Natural killer cell treated with Interleukin-12 subunit alpha and Interleukin-12 subunit beta and Interleukin-15 and Interleukin-18, amount 100 ng/mL, for 72 hours (primary cell): Measurements from ENCODE around the gene AGER. TPM values are rescaled to one million over a fixed set of nuclear protein-coding genes. Genes with fewer than 3 reads are reported as not detected.
A peak's percentile ranks its signal among the peaks of the same experiment; 100 is the strongest.

Experiments
- ATAC-seq, 2 donors: fragments of 150-1000 bp; cut with Tn5 transposase in 1 of 2; sonication (Bioruptor Pico), chemical (Tn5 transposase) in 1 of 2; 2 replicates each; pipeline ENCODE4 v1.10.0; 2021
- DNase-seq: peaks from one replicate; pipeline ENCODE4 v3.0.0; 2022; ENCODE audit warnings: low spot score
- H3K27ac Mint-ChIP-seq, 2 donors: 1 replicate in 1 of 2; 2 replicates in 1 of 2; pipeline ENCODE4 v1.8.0; 2022; ENCODE audit warnings: mixed read lengths in 2 of 2, mild to moderate bottlenecking in 1 of 2, moderate library complexity in 1 of 2
- H3K27me3 Mint-ChIP-seq, 2 donors: 1 replicate in 1 of 2; 2 replicates in 1 of 2; pipeline ENCODE4 v1.8.0; 2022; ENCODE audit warnings: mixed read lengths in 2 of 2
- H3K36me3 Mint-ChIP-seq: one replicate; pipeline ENCODE4 v1.8.0; 2022; ENCODE audit warnings: mixed read lengths
- H3K4me1 Mint-ChIP-seq, 2 donors: 1 replicate in 1 of 2; 2 replicates in 1 of 2; pipeline ENCODE4 v1.8.0; 2022; ENCODE audit warnings: low read depth in 2 of 2, mixed read lengths in 2 of 2, mild to moderate bottlenecking in 1 of 2
- H3K4me3 Mint-ChIP-seq: one replicate; pipeline ENCODE4 v1.8.0; 2022; ENCODE audit warnings: mixed read lengths
- H3K9me3 Mint-ChIP-seq: 2 replicates; pipeline ENCODE4 v1.8.0; 2022; ENCODE audit warnings: mixed read lengths
- total RNA-seq, 2 donors: library from RNA; stranded (reverse); gene quantifications; one replicate each; pipeline ENCODE4 v1.2.3, GENCODE V29; 2022

The AGER gene
- total RNA-seq, 2 donors from 2014 or later: 15.0 to 29.7 TPM

DNA sequence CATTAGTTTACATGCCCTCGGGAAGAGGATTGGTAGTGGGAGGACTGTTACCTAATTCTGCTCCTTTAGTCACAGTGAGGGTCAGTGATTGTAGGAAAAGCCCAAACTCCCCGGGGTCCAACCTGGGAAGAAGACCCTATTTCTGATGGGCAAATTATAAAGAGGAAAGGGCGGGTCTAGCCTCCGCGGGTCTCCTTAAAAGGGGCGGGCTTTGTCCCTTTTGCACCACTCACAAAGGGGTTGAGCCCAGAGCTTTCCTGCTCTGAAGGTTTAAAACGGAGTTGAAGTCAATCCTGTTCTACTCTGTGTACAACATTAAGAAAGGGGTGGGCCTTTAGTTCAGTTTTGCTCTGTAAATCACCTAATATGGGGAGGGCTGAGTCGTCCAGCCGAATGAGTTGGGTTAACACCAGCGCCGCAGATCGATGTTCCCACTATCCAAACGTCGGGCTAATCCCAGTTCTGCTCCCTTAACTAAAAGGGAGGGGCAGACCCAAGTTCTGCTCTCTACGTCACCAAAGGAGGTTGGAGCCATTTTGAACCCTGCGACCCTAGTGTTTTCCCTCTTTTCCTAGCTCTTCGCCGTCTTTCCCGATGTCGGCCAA is 6.8 kb downstream of the AGER start:
- no peak for ATAC-seq
- DNase-seq: no peak
- Mint-ChIP-seq H3K4me1 (peaks cover 56 to 61% of the 10 kb centered on the region in 2 donors), H3K27me3 (no peaks in the 10 kb centered on the region), H3K9me3 (no peaks in the 10 kb centered on the region), H3K27ac (peak overlapping the region; percentile 92 to 95), H3K36me3 (no peaks in the 10 kb centered on the region), H3K4me3 (peak overlapping the region; percentile 93)

DNA sequence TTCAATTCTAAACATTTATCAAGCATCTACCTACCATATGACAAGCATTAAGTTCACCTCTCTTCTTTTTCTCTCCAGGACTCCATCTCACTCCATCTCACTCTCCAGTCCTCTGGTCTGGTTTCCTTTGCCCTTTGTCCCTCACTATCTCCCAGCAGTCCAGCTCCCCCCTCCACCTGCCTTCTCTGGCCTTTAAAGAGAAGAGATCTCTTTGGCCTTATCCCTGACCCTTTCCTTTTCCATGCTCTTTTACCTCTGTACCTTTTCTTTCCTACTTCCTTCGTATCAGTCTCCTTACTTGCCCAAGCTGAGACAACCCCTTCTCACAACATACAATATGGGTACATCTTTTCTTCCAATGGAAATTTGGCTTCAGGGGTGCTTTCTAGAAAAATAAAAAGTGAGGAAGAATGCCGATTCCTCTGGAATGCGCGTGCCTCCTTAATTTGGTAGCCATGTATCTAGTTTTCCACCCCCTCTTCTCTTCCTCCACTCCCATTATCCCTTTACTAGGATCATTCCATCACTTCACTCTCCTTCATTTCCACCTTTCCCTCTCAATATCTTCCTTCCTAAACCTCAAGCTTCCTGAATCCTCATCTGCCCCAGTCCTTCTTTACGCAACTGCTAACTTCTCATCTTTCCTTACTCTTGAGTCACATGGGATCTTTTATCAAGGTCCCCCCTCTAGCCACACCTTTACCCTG is 7.4 kb downstream of the AGER start:
- peak overlapping the region; percentile 93 for H3K4me3 Mint-ChIP-seq
- no peak for ATAC-seq
- no peaks in the 10 kb centered on the region for H3K9me3 Mint-ChIP-seq
- peak overlapping the region; percentile 92 to 95 for H3K27ac Mint-ChIP-seq
- no peaks in the 10 kb centered on the region for H3K36me3 Mint-ChIP-seq
- peaks cover 56 to 61% of the 10 kb centered on the region in 2 donors for H3K4me1 Mint-ChIP-seq
- no peaks in the 10 kb centered on the region for H3K27me3 Mint-ChIP-seq
- DNase-seq: peak; percentile 22

DNA sequence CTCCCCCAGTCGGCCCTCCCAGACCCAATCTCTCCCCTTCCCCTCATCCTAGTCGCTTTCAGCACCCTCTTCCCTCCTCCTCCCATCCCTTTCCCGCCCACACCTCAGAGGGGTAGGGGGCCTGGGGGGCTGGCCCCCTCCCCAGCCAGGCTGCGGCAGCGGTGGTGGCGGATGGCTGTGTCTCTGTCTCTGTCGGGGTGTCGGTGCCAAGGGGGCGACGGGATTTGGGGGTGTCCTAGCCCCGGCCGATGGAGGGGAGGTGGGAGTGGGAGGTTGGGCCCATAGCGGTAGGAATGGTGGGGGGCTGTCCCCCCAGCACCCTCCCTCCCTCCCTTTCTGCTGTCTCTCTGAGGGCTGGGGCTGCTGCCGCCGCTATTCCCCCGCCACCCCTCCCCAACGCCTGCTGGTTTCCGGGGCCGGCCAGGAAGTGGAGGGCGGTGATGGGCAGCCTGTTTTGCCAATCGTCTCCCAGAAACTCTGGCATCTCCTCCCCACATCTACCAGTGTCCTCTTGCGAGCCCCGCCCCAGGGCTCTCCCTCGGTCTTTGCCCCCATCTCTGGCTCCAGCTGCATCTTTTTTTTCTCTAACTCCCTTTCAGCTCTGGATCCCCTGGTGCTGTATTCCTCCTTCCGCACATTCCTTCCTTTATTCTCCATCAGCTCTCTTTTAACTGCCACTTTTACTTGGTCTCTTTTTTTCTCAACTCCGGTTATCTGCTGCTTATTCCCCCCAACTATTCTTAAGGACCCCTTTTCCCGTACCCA is 8.2 kb downstream of the AGER start, which contains the start of gene AGPAT1:
AGPAT1 (minus strand) TSS at position 374 of the 765 bp plus-strand sequence. CDS start 4,588 bp downstream, outside the sequence.
- Mint-ChIP-seq H3K36me3 (no peaks in the 10 kb centered on the region), H3K4me1 (peaks cover 60 to 61% of the 10 kb centered on the region in 2 donors), H3K4me3 (peak within 1 kb of the TSS; percentile 93), H3K27me3 (no peaks in the 10 kb centered on the region), H3K9me3 (no peaks in the 10 kb centered on the region), H3K27ac (peak within 1 kb of the TSS; percentile 92 to 95)
- peak; percentile 97 for DNase-seq
- peak; percentile 72 to 77 for ATAC-seq

DNA sequence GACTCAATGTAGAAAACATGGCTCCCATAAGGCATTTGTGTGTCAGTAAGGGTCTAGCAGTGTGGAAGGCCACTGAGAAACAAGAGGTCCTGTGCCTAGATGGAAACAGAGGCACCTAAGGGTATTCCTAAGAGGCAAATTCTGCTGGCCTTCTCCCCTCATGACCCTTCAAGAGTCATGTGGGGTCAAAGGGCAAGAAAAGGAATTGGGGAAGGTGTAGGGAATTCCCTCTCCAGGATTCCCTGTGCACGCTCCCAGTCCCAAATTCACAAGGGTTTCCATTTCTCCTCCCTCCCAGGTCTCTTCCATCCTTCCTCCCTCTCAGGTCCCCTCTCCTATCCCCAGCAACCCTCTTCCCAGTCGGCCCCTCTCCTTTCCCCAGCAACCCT is 8.7 kb downstream of the AGER start:
- Mint-ChIP-seq H3K9me3 (no peaks in the 10 kb centered on the region), H3K27me3 (no peaks in the 10 kb centered on the region), H3K4me1 (peaks cover 54 to 55% of the 10 kb centered on the region in 2 donors), H3K36me3 (no peaks in the 10 kb centered on the region), H3K27ac (peak overlapping the region; percentile 92 to 95), H3K4me3 (peak overlapping the region; percentile 93)
- DNase-seq (no peak), ATAC-seq (no peak)

DNA sequence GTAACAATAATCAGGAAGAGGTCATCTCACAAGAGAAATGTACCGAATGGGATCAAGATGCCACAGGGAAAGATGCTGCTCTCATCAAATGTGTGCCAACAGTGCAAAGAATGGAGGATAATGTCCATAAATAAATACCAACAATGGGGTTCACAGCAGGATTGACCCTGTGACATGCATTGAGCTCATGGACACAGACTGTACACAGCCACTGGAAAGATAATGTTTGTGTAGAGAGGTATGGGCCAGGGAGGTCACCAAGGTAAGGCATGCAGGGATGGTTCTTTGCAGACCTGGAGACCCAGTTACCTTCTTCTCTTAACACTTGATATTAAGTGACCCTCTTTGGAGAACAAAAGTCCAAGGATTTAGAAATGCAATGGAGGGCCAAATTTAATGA is 9.6 kb downstream of the AGER start:
- ATAC-seq (no peak), DNase-seq (peak; percentile 2)
- H3K4me3 Mint-ChIP-seq: peak overlapping the region; percentile 56
- no peaks in the 10 kb centered on the region for H3K27me3 Mint-ChIP-seq
- no peaks in the 10 kb centered on the region for H3K9me3 Mint-ChIP-seq
- H3K4me1 Mint-ChIP-seq: peaks cover 55% of the 10 kb centered on the region in 2 donors
- peak overlapping the region in 1 of 2 donors; percentile 52 for H3K27ac Mint-ChIP-seq
- H3K36me3 Mint-ChIP-seq: no peaks in the 10 kb centered on the region

DNA sequence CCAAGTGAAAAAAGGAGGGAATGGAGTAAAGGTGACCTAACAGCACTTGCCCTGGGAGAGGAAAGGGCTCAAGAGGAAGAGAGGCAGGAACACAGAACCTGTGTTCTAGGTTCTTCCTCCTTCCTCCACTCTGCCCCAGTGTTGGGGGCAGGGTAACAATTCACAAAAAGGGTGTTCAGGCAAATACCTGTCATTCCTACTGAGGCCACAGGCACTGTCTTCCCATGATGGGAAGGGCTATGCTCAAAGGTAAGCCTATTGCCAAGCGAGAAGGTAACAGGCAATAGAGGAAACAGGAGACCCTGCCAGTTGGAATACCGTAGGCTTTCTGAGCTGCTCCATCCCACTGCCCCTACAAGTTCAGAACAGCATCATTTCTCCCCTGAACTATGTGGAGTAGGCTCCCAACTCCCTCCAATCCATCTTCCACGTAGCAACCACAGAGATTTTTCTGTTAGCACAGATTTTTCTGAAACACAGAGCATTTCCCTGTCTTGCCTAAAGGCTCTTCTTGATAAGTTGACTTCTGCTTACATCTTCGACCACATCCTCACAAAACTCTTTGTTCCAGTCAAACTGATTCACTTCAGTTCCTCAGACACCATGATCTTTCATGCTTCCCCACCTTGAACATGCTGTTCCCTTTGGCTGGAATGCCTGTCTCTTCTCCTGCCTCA is 10.9 kb downstream of the AGER start:
- no peak for ATAC-seq
- H3K27ac Mint-ChIP-seq: no peak overlapping the region
- peak; percentile 5 for DNase-seq
- H3K36me3 Mint-ChIP-seq: no peaks in the 10 kb centered on the region
- no peak overlapping the region for H3K4me3 Mint-ChIP-seq
- peaks cover 43 to 44% of the 10 kb centered on the region in 2 donors for H3K4me1 Mint-ChIP-seq
- H3K9me3 Mint-ChIP-seq: no peaks in the 10 kb centered on the region
- no peaks in the 10 kb centered on the region for H3K27me3 Mint-ChIP-seq

DNA sequence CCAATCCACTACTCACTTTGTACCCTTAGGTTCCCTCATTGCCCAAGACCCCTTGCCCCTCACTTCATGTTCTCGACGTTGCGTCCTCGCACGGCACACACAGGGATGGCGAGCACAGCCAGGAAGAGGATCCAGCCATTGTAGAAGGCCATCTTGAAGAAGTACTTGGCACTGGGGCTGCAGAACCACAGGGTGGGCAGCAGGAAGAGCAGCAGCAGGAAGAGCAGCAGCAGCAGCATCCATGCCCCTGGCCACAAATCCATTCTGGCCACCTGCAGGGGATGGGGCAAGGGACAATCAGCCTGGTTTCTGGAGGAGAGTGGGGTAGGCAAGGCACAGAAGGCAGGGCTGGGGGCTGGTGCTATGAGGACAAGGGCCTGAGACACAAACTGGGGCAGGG is 12.8 kb downstream of the AGER start:
- no peak overlapping the region for H3K27ac Mint-ChIP-seq
- H3K9me3 Mint-ChIP-seq: no peaks in the 10 kb centered on the region
- H3K36me3 Mint-ChIP-seq: no peaks in the 10 kb centered on the region
- ATAC-seq (no peak), DNase-seq (no peak)
- H3K27me3 Mint-ChIP-seq: no peaks in the 10 kb centered on the region
- peaks cover 24 to 29% of the 10 kb centered on the region in 2 donors for H3K4me1 Mint-ChIP-seq
- H3K4me3 Mint-ChIP-seq: no peak overlapping the region

DNA sequence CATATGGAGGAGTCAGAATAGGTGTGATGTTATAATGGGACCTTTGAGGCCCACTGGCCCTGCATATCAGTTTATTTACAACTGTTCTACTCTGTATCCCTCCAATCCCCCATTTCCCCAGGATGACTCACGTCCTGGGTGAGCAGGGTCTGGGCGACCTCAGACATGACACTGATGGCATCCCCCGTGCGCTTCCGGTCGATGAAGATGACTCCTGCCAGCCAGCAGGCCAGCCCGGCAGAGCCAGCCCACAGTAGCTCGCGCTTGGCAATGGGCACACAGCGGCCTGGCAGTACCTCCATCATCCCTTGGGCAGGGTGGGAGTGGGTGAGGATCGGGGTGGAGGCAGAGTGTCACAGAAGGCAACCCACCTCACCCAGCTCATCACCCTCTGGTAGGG is 13.8 kb downstream of the AGER start:
- H3K4me3 Mint-ChIP-seq: no peak overlapping the region
- H3K27ac Mint-ChIP-seq: no peak overlapping the region
- H3K4me1 Mint-ChIP-seq: peaks cover 21 to 24% of the 10 kb centered on the region in 2 donors
- H3K27me3 Mint-ChIP-seq: no peaks in the 10 kb centered on the region
- no peaks in the 10 kb centered on the region for H3K36me3 Mint-ChIP-seq
- no peaks in the 10 kb centered on the region for H3K9me3 Mint-ChIP-seq
- DNase-seq: no peak
- ATAC-seq: no peak

DNA sequence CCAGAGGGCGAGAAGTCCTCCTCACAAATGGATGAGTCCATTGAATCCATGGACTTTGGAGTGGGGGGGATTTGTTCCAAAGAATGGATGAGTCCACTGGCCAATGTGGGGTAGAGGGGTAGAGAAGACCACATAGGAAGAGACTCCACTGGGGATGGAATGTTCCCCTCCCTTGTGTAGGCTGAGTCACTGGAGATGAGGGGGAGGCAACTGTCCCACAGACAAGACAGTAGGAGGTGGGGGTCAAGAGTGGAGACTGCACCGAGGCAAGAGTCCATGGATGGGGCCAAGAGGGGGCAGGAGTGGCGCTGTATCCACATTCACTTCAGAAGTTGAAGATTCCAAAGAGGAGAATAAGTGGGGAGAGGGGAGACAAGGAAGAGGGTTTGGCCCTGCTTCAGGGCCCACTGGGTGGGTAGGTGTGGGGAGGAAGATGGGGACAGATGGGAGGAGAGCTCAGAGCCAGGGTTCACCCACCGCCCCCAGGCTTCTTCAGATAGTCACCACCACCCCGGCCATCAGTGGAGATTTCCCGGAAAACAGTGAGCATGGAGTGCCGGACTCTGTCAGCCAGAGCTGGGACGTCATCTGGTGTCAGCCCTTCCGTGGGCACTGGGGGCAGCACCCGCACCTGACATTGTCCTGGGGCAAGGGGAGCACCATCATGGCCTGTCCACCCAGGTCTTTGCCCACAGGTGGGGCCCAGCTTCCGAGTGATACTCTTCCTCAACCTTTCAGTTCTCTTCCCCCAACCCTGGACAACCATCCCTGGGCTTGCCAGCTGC is 15.1 kb downstream of the AGER start:
- no peak for DNase-seq
- H3K36me3 Mint-ChIP-seq: no peaks in the 10 kb centered on the region
- H3K27me3 Mint-ChIP-seq: no peaks in the 10 kb centered on the region
- H3K9me3 Mint-ChIP-seq: no peaks in the 10 kb centered on the region
- no peak for ATAC-seq
- H3K27ac Mint-ChIP-seq: peak overlapping the region in 1 of 2 donors; percentile 48
- H3K4me1 Mint-ChIP-seq: peaks cover 11 to 22% of the 10 kb centered on the region in 2 donors
- H3K4me3 Mint-ChIP-seq: no peak overlapping the region

DNA sequence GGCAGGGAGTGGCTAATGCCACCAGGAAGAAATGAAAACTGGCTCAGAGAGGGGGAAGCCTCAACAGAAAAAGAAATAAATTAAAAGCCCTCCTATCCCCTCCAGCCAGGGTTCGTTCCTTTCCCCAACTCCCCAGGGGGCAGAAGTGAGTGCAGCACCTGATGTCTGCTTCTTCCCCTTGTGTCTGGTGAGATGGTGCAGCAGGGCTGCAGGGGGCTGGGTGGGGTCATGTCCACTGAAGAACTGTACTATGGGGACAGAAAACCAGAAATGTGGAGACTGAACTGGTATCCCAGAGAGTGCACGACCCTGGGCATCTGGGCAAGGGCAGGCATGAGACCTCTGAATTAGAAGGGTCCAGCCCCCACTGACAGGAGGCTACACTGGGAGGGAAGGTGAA is 15.7 kb downstream of the AGER start:
- no peak overlapping the region for H3K4me3 Mint-ChIP-seq
- DNase-seq: no peak
- no peak for ATAC-seq
- H3K36me3 Mint-ChIP-seq: no peaks in the 10 kb centered on the region
- H3K9me3 Mint-ChIP-seq: no peaks in the 10 kb centered on the region
- H3K27me3 Mint-ChIP-seq: no peaks in the 10 kb centered on the region
- peak overlapping the region in 1 of 2 donors; percentile 48 for H3K27ac Mint-ChIP-seq
- H3K4me1 Mint-ChIP-seq: peaks cover 5 to 16% of the 10 kb centered on the region in 2 donors

DNA sequence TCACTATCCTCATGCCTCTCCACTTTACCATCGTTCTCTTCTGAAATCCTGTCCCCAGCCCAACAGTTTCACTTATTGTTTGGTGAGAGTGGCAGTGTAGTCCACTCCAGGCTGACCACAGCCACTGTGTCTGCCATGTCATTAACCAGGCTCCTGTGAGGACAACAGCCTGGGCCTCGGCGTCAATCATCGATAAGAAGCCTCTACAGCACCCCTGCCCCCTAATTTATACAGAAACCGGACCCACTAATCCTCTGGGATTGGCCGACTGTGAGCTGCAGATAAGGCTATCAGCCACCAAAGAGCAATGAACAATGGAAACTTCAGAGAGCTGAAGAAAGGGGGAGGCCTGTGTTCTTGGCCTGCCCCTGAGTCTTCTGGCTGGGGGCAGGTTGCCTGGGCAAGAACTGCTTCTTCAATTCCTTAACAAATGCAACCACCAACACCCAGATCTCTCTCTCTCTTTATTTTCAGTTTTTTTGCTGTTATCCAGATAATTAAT is 16.2 kb downstream of the AGER start:
- Mint-ChIP-seq H3K9me3 (no peaks in the 10 kb centered on the region), H3K27me3 (no peaks in the 10 kb centered on the region), H3K36me3 (no peaks in the 10 kb centered on the region), H3K4me1 (peaks cover 5 to 15% of the 10 kb centered on the region in 2 donors), H3K4me3 (no peak overlapping the region), H3K27ac (no peak overlapping the region)
- ATAC-seq: no peak
- DNase-seq: no peak

DNA sequence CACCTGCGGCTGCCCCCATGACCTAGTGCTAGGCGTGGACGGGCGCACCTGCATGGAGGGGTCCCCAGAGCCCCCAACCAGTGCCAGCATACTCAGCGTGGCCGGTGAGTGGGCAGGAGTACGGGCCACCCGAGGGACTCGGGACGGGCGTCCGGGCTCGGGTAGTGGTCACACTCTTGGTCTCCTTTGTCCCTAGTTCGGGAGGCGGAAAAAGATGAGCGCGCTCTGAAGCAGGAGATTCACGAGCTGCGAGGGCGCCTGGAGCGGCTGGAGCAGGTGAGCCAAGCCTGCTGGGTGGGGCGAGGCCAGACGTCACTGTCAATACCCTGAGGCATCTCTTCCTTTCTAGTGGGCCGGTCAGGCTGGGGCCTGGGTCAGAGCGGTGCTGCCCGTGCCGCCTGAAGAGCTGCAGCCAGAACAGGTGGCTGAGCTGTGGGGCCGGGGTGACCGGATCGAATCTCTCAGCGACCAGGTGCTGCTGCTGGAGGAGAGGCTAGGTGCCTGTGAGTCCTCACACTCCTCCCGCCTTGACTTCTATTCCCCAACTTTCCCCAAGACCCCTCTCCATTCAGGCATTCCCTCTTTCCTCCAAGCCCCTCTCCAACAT is 16.8 kb downstream of the AGER start:
- Mint-ChIP-seq H3K9me3 (no peaks in the 10 kb centered on the region), H3K4me3 (no peak overlapping the region), H3K4me1 (peaks cover 5 to 12% of the 10 kb centered on the region in 2 donors), H3K27ac (no peak overlapping the region), H3K36me3 (no peaks in the 10 kb centered on the region), H3K27me3 (no peaks in the 10 kb centered on the region)
- DNase-seq: no peak
- ATAC-seq: no peak
